ENCODE data around the gene OCA2.

Gene OCA2

GRCh38 chr15:28082891-28083684 is 16.0 kb downstream of the OCA2 start:
- TF ChIP-seq, protein P1, sequence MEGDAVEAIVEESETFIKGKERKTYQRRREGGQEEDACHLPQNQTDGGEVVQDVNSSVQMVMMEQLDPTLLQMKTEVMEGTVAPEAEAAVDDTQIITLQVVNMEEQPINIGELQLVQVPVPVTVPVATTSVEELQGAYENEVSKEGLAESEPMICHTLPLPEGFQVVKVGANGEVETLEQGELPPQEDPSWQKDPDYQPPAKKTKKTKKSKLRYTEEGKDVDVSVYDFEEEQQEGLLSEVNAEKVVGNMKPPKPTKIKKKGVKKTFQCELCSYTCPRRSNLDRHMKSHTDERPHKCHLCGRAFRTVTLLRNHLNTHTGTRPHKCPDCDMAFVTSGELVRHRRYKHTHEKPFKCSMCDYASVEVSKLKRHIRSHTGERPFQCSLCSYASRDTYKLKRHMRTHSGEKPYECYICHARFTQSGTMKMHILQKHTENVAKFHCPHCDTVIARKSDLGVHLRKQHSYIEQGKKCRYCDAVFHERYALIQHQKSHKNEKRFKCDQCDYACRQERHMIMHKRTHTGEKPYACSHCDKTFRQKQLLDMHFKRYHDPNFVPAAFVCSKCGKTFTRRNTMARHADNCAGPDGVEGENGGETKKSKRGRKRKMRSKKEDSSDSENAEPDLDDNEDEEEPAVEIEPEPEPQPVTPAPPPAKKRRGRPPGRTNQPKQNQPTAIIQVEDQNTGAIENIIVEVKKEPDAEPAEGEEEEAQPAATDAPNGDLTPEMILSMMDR (conservative IDR thresholded peaks at IDR 0.05) = no peak
- H3K27ac ChIP-seq = no peak overlapping the region

DNA sequence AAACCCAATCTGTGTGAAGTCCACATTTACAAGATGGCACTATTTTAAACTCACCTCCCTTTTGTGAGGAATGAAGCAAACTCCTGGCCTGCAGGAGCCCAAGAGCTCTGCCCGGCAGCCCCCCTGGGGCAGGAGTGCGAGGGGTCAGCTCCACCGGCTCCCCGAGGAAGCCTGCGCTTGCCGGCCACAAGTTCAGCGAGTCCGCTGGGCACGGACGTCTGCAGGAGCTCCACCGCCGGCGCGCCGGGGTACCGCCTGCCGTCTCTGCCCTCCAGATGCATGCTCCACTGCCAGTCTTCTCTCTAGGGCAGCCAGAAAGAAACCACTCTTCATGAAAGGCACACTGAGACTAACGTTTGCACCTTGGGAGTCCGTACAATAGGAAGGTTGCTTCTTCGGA is 17.5 kb downstream of the OCA2 start:
- H3K27ac ChIP-seq = no peak overlapping the region
- TF ChIP-seq, protein P1 (conservative IDR thresholded peaks at IDR 0.05) = no peak

GRCh38 chr15:28080386-28080785 is 18.7 kb downstream of the OCA2 start:
- no peak overlapping the region for H3K27ac ChIP-seq
- TF ChIP-seq, protein P1 (conservative IDR thresholded peaks at IDR 0.05) = no peak

DNA sequence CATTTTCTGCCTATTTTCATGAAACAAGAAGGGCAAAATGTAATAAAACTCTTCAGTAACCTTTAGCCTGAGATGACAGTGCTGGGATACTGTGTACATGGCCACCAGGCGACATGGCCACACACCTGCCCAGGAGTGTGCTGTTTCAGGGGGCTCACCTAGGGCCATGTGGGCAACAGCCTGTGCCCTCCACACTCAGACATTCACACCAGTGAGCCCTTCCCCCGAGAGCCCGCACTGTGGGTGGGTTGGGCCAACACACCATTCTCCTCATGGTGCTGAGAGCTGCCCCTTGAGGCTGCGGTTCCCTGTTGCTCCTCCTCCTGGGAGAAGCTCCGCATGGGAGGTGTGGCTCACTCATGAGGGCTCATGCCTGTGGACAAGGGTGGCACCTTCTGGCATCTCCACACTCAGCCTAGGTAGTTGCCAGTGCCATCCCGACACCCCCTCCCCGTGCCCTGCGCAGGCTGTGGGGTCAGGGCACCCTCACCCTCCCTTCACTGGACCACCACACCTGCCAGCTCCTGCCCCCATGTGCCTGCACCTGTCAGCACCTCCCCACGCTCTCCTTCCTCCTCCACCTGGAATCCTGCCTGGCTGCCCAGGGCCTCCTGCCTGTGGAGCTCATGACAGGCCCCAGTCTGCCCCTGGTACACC is 19.7 kb downstream of the OCA2 start:
- no peak overlapping the region for H3K27ac ChIP-seq
- TF ChIP-seq, protein P1 (conservative IDR thresholded peaks at IDR 0.05) = no peak

- H3K27ac ChIP-seq = no peak overlapping the region
- TF ChIP-seq, protein P1 (conservative IDR thresholded peaks at IDR 0.05) = no peak
Measured at GRCh38 chr15:28078191-28078719, 20.9 kb downstream of the OCA2 start.

- TF ChIP-seq, protein P1 (conservative IDR thresholded peaks at IDR 0.05) = no peak
Measured at GRCh38 chr15:28075573-28075972, 23.5 kb downstream of the OCA2 start.

DNA sequence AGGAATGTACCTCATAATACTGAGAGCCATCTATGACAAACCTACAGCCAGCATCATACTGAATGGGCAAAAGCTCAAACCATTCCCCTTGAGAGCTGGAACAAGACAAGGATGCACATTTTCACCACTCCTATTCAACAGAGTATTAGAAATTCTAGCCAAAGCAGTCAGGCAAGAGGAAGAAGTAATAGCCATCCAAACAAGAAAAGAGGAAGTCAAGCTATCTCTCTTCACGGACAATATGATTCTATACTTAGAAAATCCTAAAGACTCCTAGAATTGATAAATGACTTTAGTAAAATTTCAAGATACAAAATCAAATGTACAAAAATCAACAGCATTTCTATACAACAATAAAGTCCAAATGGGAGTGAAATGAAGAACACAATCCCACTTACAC is 30.2 kb downstream of the OCA2 start:
- TF ChIP-seq, protein P1 (conservative IDR thresholded peaks at IDR 0.05) = no peak

More at GRCh38 chr15:28075573-28075972, 23.5 kb downstream of the OCA2 start:
- no peak overlapping the region for H3K27ac ChIP-seq

More for the DNA sequence above, 30.2 kb downstream of the OCA2 start:
- no peak overlapping the region for H3K27ac ChIP-seq

Measured in VCaP (cell line).